G401 (cell line): ENCODE measurements around the gene KEL. TPM values are rescaled to one million over a fixed set of nuclear protein-coding genes. Genes with fewer than 3 reads are reported as not detected.
A peak's percentile ranks its signal among the peaks of the same experiment; 100 is the strongest.
"Not testable (repeated sequence)": the region's sequence is repeated elsewhere in the genome, so short reads cannot be mapped to it uniquely, and the experiment has no call there.

ENCODE experiments used
- DNase-seq: peaks from one replicate; pipeline ENCODE4 v3.0.0-alpha.2; 2015; ENCODE audit warnings: low spot score
- in situ Hi-C: cut with HindIII; loops from 2 replicates; pipeline ENCODE4 v1.10.0; 2016; ENCODE audit warnings: low sequenced_read_pairs, mixed read lengths
- total RNA-seq: library from RNA; depleted of rRNA; stranded (reverse); fragments of >200 nt; shearing (Covaris generic); gene quantifications from 2 replicates; pipeline ENCODE4 v1.2.3, GENCODE V29; 2014; rRNA removed

Gene KEL
- not detected in 2 replicates for total RNA-seq

- in situ Hi-C loops: no loop called here
- no peak for DNase-seq
These were observed at the start of gene KEL for GRCh38 chr7:142961973-142962926. Gene KEL (minus strand): TSS chr7:142962363. CDS start chr7:142962206, 157 bp downstream.

DNA sequence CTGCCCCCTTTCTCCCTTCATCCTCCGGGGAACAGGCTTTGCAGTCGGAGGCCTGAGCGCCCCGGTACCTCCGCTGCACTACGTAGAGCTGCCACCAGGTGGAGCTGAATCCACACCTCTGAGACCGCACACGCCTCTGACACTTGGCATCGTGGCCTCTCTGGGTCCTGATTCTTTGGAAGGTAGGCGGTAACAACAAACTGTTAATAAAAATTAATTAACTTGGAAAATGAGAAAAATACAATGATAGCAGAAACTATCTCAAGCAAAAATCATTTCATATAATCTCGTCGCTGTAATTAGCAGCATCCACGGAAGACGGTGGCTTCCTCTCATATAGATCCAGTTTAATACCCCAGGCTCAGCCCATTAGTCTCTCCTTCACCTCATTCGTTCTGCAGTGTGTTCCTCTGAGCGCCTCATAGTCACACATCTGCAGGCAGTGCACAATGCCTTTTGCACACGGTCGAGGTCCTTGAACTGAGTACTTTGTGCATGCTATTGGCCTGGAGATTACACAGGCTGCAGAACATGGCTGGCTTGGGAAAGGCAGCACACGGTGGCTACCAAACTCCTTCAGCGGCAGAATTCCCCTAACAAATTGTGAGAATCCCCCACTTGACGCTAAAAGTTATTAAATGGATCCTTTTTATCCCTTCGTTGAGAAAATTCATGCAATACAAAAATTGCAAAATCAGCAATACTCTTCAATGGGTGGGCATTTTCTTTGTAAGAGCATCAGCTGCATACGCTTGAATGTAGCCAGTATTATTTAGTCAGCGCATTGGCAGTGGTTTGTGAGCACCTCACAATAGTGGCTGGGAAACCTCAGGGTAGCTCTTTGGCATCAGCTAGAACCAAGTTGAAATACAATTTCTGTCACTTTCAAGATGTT is 46.1 kb upstream of the KEL start:
- in situ Hi-C loops: loop anchor here (25.0 kb wide), 1 partner anchor 204 kb away; the partner anchor contains the start of gene TAS2R40
- peak; percentile 51 for DNase-seq

DNA sequence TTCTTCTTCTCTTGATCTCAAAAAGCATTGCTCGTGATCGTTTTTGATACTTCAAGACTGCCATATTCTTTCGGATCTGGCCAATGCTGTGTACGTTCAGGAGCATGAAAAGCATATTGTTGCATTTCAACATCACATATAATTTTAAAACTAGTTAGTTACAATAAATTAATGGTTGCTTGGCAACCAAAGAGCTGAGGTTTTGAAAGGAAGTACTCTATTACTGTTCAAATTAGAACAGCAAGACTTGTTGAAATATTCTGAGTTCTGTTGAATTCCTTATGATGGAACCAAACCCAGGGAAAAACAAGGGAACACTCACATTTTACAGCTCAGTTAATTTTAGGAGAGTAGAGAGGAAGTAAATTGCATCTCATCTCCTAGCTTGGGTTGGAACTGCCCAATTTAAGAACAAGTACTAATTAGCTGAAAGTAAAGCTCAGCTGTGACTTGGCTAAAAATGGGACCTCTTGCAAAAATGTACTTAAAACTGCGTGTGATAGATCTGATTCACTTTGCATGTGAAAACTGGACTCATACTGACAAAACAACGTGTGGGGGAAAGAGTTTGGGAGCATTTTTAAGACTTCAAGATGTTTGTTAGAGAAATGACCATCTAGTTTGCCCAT is 43.6 kb upstream of the KEL start:
- in situ Hi-C loops: loop anchor here (25.0 kb wide), 1 partner anchor 207 kb away; the partner anchor contains the start of gene TAS2R40
- no peak for DNase-seq

- peak; percentile 25 for DNase-seq
- in situ Hi-C loops: loop anchor here (25.0 kb wide), 1 partner anchor 209 kb away; the partner anchor contains the start of gene TAS2R40
These were observed 41.4 kb upstream of the KEL start for GRCh38 chr7:143003393-143004051.

DNA sequence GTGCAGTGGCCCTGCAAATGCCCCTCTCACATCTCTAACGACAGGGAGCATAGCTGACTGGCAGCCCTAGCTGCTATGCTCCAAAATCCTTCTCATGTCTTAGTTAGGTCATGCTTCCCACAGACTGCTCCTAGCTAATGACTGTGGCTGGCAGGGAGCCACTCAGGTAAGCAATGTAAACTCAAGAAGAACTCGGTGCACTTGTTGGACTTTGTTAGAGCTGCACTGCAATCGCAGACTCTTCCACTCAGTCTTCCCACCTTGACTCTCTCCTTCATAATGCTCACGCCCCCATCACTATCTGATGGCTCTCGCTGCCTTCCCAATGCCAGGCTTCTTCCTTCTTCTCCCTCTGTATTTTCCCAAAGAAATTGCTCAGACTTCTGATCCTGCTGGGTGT is 40.7 kb upstream of the KEL start:
- in situ Hi-C loops: loop anchor here (25.0 kb wide), 1 partner anchor 209 kb away; the partner anchor contains the start of gene TAS2R40
- DNase-seq: no peak

- no peak for DNase-seq
- in situ Hi-C loops: loop anchor here (25.0 kb wide), 1 partner anchor 210 kb away; the partner anchor contains the start of gene TAS2R40
These were observed 39.9 kb upstream of the KEL start for GRCh38 chr7:143002106-143002505.

DNA sequence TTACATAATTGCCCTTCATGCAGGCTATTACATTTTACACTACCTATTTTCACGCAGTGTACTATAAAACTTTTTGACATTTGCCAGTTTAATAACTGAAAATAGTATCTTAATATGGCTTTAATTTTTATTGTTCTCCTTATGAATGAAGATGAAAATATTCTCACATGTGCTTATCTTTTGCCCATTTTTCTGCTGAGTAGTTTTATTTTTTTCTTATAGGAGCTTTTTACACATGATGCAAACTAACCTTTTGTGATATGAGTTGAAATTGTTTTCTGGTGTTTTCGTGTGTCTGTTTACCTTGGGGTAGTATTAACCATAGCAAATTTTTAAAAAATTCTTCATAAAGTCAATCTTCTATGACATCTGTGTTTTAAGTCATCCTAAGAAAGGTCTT is 38.5 kb upstream of the KEL start:
- DNase-seq: no peak
- in situ Hi-C loops: loop anchor here (25.0 kb wide), 1 partner anchor 212 kb away; the partner anchor contains the start of gene TAS2R40

DNA sequence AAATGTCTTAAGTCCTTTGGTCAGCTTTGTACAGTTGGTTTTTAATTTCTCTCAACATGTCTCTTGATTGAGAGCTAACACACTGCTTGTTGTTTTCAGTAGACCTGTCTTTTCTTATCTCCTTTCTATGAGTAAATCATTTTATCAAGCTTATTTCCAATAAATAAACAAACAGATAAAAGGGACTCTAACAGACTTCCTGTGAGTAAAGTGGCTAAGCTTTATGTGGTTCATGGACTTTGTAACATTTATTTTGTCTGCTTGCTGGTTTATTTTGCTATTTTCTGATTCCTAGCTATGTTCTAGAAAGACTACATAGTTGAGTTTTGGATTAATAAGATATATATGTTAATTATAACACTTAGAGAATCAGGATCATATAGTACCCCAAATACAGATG is 37.6 kb upstream of the KEL start:
- in situ Hi-C loops: loop anchor here (25.0 kb wide), 1 partner anchor 213 kb away; the partner anchor contains the start of gene TAS2R40
- DNase-seq: no peak

DNA sequence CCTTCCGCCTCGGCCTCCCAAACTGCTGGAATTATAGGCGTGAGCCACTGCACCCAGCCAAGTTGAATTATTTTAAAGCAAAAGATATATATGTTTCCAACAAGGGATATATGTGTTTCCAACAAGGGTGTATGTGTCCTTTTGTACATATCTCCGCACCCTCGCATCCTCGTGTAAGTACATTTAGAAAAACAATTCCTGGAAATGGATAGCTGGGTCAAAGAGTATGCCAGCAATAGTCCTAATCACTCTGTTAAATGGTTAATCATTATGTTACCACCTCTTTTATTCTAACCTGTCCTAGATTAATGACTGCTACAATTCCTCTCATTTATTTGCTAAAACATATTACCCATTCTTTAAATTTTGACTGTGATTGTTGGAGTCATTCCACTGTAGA is 36.8 kb upstream of the KEL start:
- in situ Hi-C loops: no loop called here

DNA sequence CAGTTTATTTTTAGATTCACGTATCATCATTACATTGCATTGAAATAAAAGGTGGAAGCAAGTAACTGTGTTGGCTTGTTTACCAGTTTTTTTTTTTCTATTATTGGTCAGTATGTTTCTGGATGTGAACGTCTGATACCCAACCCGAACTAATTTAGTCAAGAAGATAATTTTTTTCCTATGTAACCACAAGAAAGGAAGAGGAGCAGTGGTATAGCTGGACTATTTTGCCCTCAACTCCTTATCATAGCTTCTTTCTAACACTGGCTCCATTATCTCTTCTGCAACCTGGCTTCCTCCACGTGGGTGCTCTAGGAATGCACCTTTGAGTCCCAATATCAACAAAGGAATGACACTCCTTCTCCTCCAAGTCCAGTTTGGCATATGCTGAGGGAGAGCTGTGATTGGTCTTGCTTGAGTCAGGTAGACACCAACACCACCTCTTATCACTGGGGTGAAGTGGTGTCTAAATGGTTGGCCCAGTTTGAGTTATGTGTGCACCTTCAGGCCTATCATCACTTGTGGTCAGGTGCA is 35.4 kb upstream of the KEL start:
- in situ Hi-C loops: no loop called here
- DNase-seq: no peak

More for the DNA sequence above, 36.8 kb upstream of the KEL start:
- no peak for DNase-seq

DNA sequence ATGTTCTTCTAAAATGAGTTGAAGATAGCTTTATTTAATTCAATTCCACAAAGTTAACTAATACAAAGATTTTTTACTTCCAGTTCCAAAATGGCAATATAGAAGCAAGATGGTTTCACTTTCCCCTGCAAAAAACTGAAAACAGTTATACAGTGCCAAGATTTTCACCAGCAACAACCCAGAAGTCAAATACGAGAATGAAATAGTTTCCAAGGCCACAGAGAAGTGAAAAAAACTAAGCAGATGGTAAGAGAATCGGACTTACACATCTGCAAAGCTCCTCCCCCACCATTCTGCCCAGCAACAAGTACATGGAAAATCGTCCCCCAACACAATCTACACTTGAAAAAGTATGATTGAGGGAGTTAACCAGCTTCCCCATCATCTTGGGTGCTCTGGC is 30.3 kb upstream of the KEL start:
- in situ Hi-C loops: no loop called here
- no peak for DNase-seq

DNA sequence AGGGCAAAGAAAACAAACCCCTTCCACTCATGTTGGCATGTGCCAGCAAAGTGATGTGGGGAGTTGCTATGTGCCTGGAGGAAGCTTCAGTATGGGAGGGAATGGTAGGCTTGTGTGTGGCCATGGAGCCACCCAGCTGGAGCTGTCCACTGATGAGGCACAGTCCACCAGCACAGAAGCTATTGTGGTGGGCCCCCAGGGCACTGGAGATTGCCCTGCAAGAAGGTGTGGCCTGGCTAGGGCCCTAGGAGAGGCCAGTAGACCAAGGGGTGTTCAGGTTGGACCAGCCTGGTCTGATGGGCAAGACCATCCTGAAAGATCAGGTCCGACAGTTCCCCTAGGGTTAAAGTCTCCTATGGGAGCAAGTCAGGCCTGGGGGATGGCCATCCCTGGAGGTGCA is 22.1 kb upstream of the KEL start:
- in situ Hi-C loops: no loop called here
- no peak for DNase-seq

- no peak for DNase-seq
- in situ Hi-C loops: no loop called here
These were observed 21.7 kb upstream of the KEL start for GRCh38 chr7:142983825-142984224.

- in situ Hi-C loops: not testable (repeated sequence)
These were observed 16.2 kb upstream of the KEL start for GRCh38 chr7:142978402-142978801.

DNA sequence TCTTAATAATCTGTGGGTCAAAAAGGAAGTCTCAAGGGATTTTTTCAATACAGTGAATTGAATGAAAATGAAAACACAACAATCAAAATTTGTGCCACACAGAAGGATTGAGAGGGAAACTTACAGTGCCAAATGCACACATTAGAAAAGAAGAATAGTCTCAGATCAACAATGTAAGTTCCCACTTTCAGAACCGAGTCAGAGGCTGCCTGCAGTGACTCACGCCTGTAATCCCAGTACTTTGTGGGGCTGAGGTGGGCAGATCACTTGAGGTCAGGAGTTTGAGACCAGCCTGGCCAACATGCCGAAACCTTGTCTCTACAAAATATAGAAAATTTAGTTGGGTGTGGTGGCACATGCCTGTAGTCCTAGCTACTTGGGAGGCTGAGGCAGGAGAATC is 12.5 kb upstream of the KEL start:
- in situ Hi-C loops: no loop called here

More at GRCh38 chr7:142978402-142978801, 16.2 kb upstream of the KEL start:
- DNase-seq: not testable (repeated sequence)

GRCh38 chr7:142969183-142969582 is 7.0 kb upstream of the KEL start:
- no peak for DNase-seq
- in situ Hi-C loops: no loop called here

More for the DNA sequence above, 12.5 kb upstream of the KEL start:
- DNase-seq: no peak

DNA sequence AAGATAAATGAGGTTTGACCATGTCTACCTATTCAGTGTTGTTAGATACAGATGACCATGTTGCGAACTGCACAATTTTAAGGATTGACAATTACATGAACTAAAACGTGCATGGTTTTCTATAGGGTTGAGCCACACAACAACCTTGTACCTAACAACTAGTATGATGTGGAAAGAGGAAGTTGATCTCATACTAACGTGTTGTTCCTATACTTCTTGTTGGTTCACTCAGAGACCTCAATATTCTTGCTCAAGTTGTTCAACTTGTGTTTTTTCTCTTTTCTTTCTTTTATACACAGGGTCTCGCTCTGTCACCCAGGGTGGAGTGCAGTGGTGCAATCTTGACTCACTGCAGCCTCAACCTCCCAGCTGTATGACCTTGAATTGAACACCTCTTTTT is 6.1 kb upstream of the KEL start:
- DNase-seq: no peak
- in situ Hi-C loops: no loop called here
